IMR-90 (cell line): ENCODE data around the gene SERP1. TPM values are rescaled to one million over a fixed set of nuclear protein-coding genes. Genes with fewer than 3 reads are reported as not detected.

Experiments
- ATAC-seq: fragments of 200-7000 bp; cut with Tn5 transposase; 2 replicates; pipeline ENCODE4 v1.9.1; 2020; ENCODE audit warnings: low read depth, mild to moderate bottlenecking, moderate library complexity
- BruUV-seq: library from RNA; stranded (reverse); fragments of 400-500 nt; replicated peaks from 2 replicates; lab custom pipeline; 2021; lab: Mats Ljungman, UMichigan
- CTCF ChIA-PET: fragments of 300-600 bp; formaldehyde crosslinking; extraction: SDS; loops from one replicate; lab custom pipeline; 2021; ENCODE audit warnings: antibody characterized with exemption; lab: Yijun Ruan, JAX
- POLR2A ChIA-PET: fragments of 300-600 bp; sonication (Branson Sonifier 250); formaldehyde crosslinking; loops from one replicate; lab custom pipeline; 2022; ENCODE audit warnings: antibody characterized with exemption; ENCODE audit not compliant: unreplicated experiment; lab: Charles Lee
- DNase-seq: peaks from one replicate; pipeline ENCODE4 v3.0.0; 2013
- H2AFZ ChIP-seq: replicated peaks from 2 replicates; pipeline ENCODE3; 2013; ENCODE audit warnings: low read length, mild to moderate bottlenecking; ENCODE audit not compliant: poor library complexity
- H2AK5ac ChIP-seq: 2 replicates; pipeline ENCODE4 v1.6.1; 2013; ENCODE audit warnings: low read depth, low read length, inconsistent platforms
- H2AK9ac ChIP-seq: replicated peaks from 2 replicates; pipeline ENCODE3; 2013; ENCODE audit warnings: mild to moderate bottlenecking, low read depth, low read length, moderate library complexity; ENCODE audit not compliant: poor library complexity
- H2BK120ac ChIP-seq: 2 replicates; pipeline ENCODE4 v1.6.1; 2013; ENCODE audit warnings: low read depth, low read length, inconsistent platforms
- H2BK15ac ChIP-seq: 3 replicates; pipeline ENCODE4 v1.6.1; 2013; ENCODE audit warnings: low read depth, low read length, inconsistent platforms
- H2BK20ac ChIP-seq: 2 replicates; pipeline ENCODE4 v1.6.1; 2013; ENCODE audit warnings: low read depth, mild to moderate bottlenecking, inconsistent platforms, low read length, moderate library complexity
- H2BK5ac ChIP-seq: 2 replicates; pipeline ENCODE4 v1.6.1; 2013; ENCODE audit warnings: mild to moderate bottlenecking, low read depth, low read length, inconsistent platforms; ENCODE audit not compliant: poor library complexity, severe bottlenecking
- H3K14ac ChIP-seq: replicated peaks from 2 replicates; pipeline ENCODE4 v1.6.1; 2013; ENCODE audit warnings: low read depth, low read length, inconsistent platforms
- H3K18ac ChIP-seq: 2 replicates; pipeline ENCODE4 v1.6.1; 2013; ENCODE audit warnings: low read depth, low read length, control low read depth
- H3K23ac ChIP-seq: 2 replicates; pipeline ENCODE4 v1.6.1; 2013; ENCODE audit warnings: low read depth, low read length, inconsistent platforms
- H3K27ac ChIP-seq: 2 replicates; pipeline ENCODE4 v1.5.1; 2013; ENCODE audit warnings: mild to moderate bottlenecking, control low read depth, low read length; ENCODE audit not compliant: insufficient read depth
- H3K27me3 ChIP-seq: 2 replicates; pipeline ENCODE4 v1.6.1; 2013; ENCODE audit warnings: low read length; ENCODE audit not compliant: control insufficient read depth, insufficient read depth
- H3K36me3 ChIP-seq: 2 replicates; pipeline ENCODE4 v1.6.1; 2013; ENCODE audit warnings: low read length, mixed read lengths; ENCODE audit not compliant: control insufficient read depth, insufficient read depth
- H3K4ac ChIP-seq: 2 replicates; pipeline ENCODE4 v1.6.1; 2013; ENCODE audit warnings: low read depth, low read length, inconsistent platforms
- H3K4me1 ChIP-seq: 2 replicates; pipeline ENCODE4 v1.6.1; 2013; ENCODE audit warnings: low read length, mixed read lengths; ENCODE audit not compliant: control insufficient read depth, insufficient read depth
- H3K4me2 ChIP-seq: 2 replicates; pipeline ENCODE4 v1.6.1; 2013; ENCODE audit warnings: low read depth, mild to moderate bottlenecking, control low read depth, low read length, moderate library complexity
- H3K4me3 ChIP-seq: 2 replicates; pipeline ENCODE4 v1.5.1; 2013; ENCODE audit warnings: low read depth, mild to moderate bottlenecking, control low read depth, low read length, moderate library complexity; ENCODE audit not compliant: insufficient read depth
- H3K56ac ChIP-seq: 2 replicates; pipeline ENCODE4 v1.6.1; 2013; ENCODE audit warnings: low read length, inconsistent platforms; ENCODE audit not compliant: insufficient read depth; ENCODE audit errors: extremely low read depth
- H3K79me1 ChIP-seq, 2 experiments: 2 replicates each; pipeline ENCODE4 v1.6.1; 2013; ENCODE audit warnings: low read length in 2 of 2, inconsistent platforms in 1 of 2, low read depth in 1 of 2
- H3K9ac ChIP-seq: 2 replicates; pipeline ENCODE4 v1.6.1; 2013; ENCODE audit warnings: low read depth, low read length, control low read depth
- H3K9me1 ChIP-seq: 2 replicates; pipeline ENCODE4 v1.6.1; 2013; ENCODE audit warnings: low read length, inconsistent platforms; ENCODE audit not compliant: insufficient read depth
- H3K9me3 ChIP-seq: 2 replicates; pipeline ENCODE4 v1.6.1; 2013; ENCODE audit warnings: low read length; ENCODE audit not compliant: control insufficient read depth, insufficient read depth
- H4K20me1 ChIP-seq: 2 replicates; pipeline ENCODE4 v1.6.1; 2013; ENCODE audit warnings: low read length, inconsistent platforms; ENCODE audit not compliant: insufficient read depth
- H4K5ac ChIP-seq: 2 replicates; pipeline ENCODE4 v1.6.1; 2013; ENCODE audit warnings: mild to moderate bottlenecking, low read depth, low read length, control low read depth
- H4K8ac ChIP-seq, 2 experiments: 2 replicates each; pipeline ENCODE4 v1.6.1; 2013; ENCODE audit warnings: low read depth in 2 of 2, low read length in 2 of 2, control low read depth in 1 of 2, inconsistent platforms in 1 of 2
- H4K91ac ChIP-seq: 2 replicates; pipeline ENCODE4 v1.6.1; 2013; ENCODE audit warnings: low read depth, low read length, inconsistent platforms; ENCODE audit not compliant: insufficient read depth
- BHLHE40 ChIP-seq: fragments of 150-350 bp; IDR thresholded peaks from 2 replicates; pipeline ENCODE4 v1.6.1; 2016; ENCODE audit warnings: mild to moderate bottlenecking, low read depth, low read length
- CHD1 ChIP-seq: IDR thresholded peaks from 2 replicates; pipeline ENCODE4 v1.6.1; 2012; ENCODE audit warnings: low read depth, low read length, improper control_type of control experiment
- MAZ ChIP-seq: IDR thresholded peaks from 2 replicates; pipeline ENCODE4 v1.6.1; 2012; ENCODE audit warnings: low read depth, mild to moderate bottlenecking, low read length, improper control_type of control experiment, moderate library complexity, borderline replicate concordance
- MXI1 ChIP-seq: IDR thresholded peaks from 2 replicates; pipeline ENCODE4 v1.6.1; 2012; ENCODE audit warnings: low read depth, mild to moderate bottlenecking, low read length, moderate library complexity, borderline replicate concordance
- NFE2L2 ChIP-seq: fragments of 150-350 bp; IDR thresholded peaks from 2 replicates; pipeline ENCODE4 v1.6.1; 2016; ENCODE audit warnings: low read depth, mild to moderate bottlenecking, low read length
- RAD21 ChIP-seq: IDR thresholded peaks from 2 replicates; pipeline ENCODE4 v1.6.1; 2012; ENCODE audit warnings: low read length, improper control_type of control experiment
- RFX5 ChIP-seq: IDR thresholded peaks from 2 replicates; pipeline ENCODE4 v1.8.0; 2012; ENCODE audit warnings: low read depth, mild to moderate bottlenecking, low read length, moderate library complexity
- USF2 ChIP-seq: fragments of 150-350 bp; IDR thresholded peaks from 2 replicates; pipeline ENCODE4 v1.6.1; 2017; ENCODE audit warnings: mild to moderate bottlenecking, antibody characterized with exemption, low read length, low read depth
- WGBS, 2 experiments: methylation state at CpG; one replicate each; pipeline versions ENCODE4 v1.1.5 to v1.1.7; 2013; ENCODE audit warnings: missing lambda C conversion rate in 2 of 2; ENCODE audit not compliant: insufficient read length in 1 of 2; ENCODE audit errors: extremely low coverage in 2 of 2; 5-methylcytosine and 5-hydroxymethylcytosine counted together
- dilution Hi-C: fragments of 300-500 bp; cut with HindIII; formaldehyde crosslinking; loops from one replicate; pipeline ENCODE4 v1.14.3; 2018; ENCODE audit warnings: low sequenced_read_pairs; ENCODE audit not compliant: unreplicated experiment
- in situ Hi-C: fragments of 300-500 bp; cut with MboI; formaldehyde crosslinking; loops from 3 replicates; pipeline ENCODE4 v1.14.3; 2019; ENCODE audit warnings: low sequenced_read_pairs, inconsistent platforms, mixed read lengths
- intact Hi-C: fragments of 100-400 bp; cut with micrococcal nuclease; formaldehyde crosslinking; loops from 2 replicates; pipeline ENCODE4 v1.10.0; 2022
- polyA plus RNA-seq, 3 experiments: library from polyadenylated mRNA; depleted of rRNA; stranded (reverse); fragments of >200 nt; gene quantifications; 2 replicates each; pipeline ENCODE4 v1.2.3, GENCODE V29; 2012; ENCODE audit warnings: low replicate concordance in 1 of 3
- total RNA-seq: library from RNA; depleted of rRNA; stranded (reverse); fragments of >200 nt; gene quantifications from 2 replicates; pipeline ENCODE4 v1.2.3, GENCODE V29; 2012
- TF ChIP-seq, protein P1 (sequence below): fragments of 150-350 bp; IDR thresholded peaks from 2 replicates; pipeline ENCODE4 v1.6.1; 2016; ENCODE audit warnings: low read depth, mild to moderate bottlenecking, low read length, moderate library complexity, borderline replicate concordance

SERP1 gene
- total and polyA plus RNA-seq, 2 of the 4 experiments (the other 2 are of a cell fraction), result 64.0 to 73.4 TPM

- dilution Hi-C loops, result no loop called here
- POLR2A ChIA-PET, result interaction anchor here (0.6 kb wide), 1 partner anchor 148 kb away, joined by 4 read pairs; no protein-coding TSS in a partner anchor
- H3K23ac ChIP-seq, result 0 out of 2 replicates have a peak overlapping the region, but pooled peaks have one; percentile 25
- no peak overlapping the region for H2AFZ ChIP-seq
- no peak overlapping the region for H2AK9ac ChIP-seq
- DNase-seq (no peak), ATAC-seq (no peak)
- H3K9ac ChIP-seq, result no peak overlapping the region
- no peaks in the 10 kb centered on the region for H3K27me3 ChIP-seq
- no peak overlapping the region for H4K8ac ChIP-seq
- H3K4me2 ChIP-seq, result no peak overlapping the region
- H3K14ac ChIP-seq, result no peak overlapping the region
- H3K36me3 ChIP-seq, result peaks cover 12% of the 10 kb centered on the region
- in situ Hi-C loops, result no loop called here
- no peaks in the 10 kb centered on the region; the same call in 1 of the 2 replicates for H4K20me1 ChIP-seq
- CTCF ChIA-PET, result no interaction called here
- no peak overlapping the region for H3K4me3 ChIP-seq
- H2BK15ac ChIP-seq, result no peak overlapping the region
- H3K4me1 ChIP-seq, result no peaks in the 10 kb centered on the region
- no peak overlapping the region for H4K91ac ChIP-seq
- H3K9me1 ChIP-seq, result peaks cover 2% of the 10 kb centered on the region; the same call in 1 of the 2 replicates
- H2BK5ac ChIP-seq, result no peak overlapping the region
- WGBS, 2 experiments, result 100% methylated on average over 1 of the region's 4 CpGs; no CpG with 5 or more reads in 1 of the 2 experiments
- H2AK5ac ChIP-seq, result no peak overlapping the region
- TF ChIP-seq BHLHE40 (no peak), CHD1 (no peak), RAD21 (no peak), RFX5 (no peak), NFE2L2 (no peak), USF2 (no peak), MXI1 (no peak), MAZ (no peak)
- TF ChIP-seq, protein P1, sequence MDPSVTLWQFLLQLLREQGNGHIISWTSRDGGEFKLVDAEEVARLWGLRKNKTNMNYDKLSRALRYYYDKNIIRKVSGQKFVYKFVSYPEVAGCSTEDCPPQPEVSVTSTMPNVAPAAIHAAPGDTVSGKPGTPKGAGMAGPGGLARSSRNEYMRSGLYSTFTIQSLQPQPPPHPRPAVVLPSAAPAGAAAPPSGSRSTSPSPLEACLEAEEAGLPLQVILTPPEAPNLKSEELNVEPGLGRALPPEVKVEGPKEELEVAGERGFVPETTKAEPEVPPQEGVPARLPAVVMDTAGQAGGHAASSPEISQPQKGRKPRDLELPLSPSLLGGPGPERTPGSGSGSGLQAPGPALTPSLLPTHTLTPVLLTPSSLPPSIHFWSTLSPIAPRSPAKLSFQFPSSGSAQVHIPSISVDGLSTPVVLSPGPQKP, result no peak
- no peak overlapping the region for H2BK20ac ChIP-seq
- H3K56ac ChIP-seq, result no peak overlapping the region
- H4K5ac ChIP-seq, result no peak overlapping the region
- H2BK120ac ChIP-seq, result no peak overlapping the region
- BruUV-seq, result no TSS peak
- H3K27ac ChIP-seq, result no peak overlapping the region
- intact Hi-C loops, result no loop called here
- no peaks in the 10 kb centered on the region for H3K9me3 ChIP-seq
- peaks cover 10 to 35% of the 10 kb centered on the region in 2 experiments; a peak in 3 of 4 replicates for H3K79me1 ChIP-seq
- no peak overlapping the region for H3K18ac ChIP-seq
- no peak overlapping the region for H3K4ac ChIP-seq
These were observed 9.7 kb upstream of the SERP1 start for GRCh38 chr3:150555859-150556436.
